Mucosa of descending colon (tissue), 3 donors: Measurements from ENCODE around the gene TCP11L1. TPM values are rescaled to one million over a fixed set of nuclear protein-coding genes. Genes with fewer than 3 reads are reported as not detected.

Experiments
- ATAC-seq: fragments of 200-7000 bp; cut with Tn5 transposase; one replicate; pipeline ENCODE4 v1.9.1; 2020; ENCODE audit warnings: mild to moderate bottlenecking, moderate library complexity
- DNase-seq, 3 donors: peaks; one replicate each; pipeline ENCODE4 v3.0.0-alpha.2; 2020
- H3K36me3 ChIP-seq: fragments of 200-600 bp; one replicate; pipeline ENCODE4 v1.8.0; 2021; ENCODE audit warnings: low read depth, mild to moderate bottlenecking
- H3K4me1 ChIP-seq: fragments of 200-600 bp; one replicate; pipeline ENCODE4 v1.8.0; 2021; ENCODE audit warnings: low read depth, mild to moderate bottlenecking
- H3K4me3 ChIP-seq: fragments of 200-600 bp; one replicate; pipeline ENCODE4 v1.8.0; 2021; ENCODE audit warnings: mild to moderate bottlenecking
- H3K9me3 ChIP-seq: fragments of 200-600 bp; one replicate; pipeline ENCODE4 v1.8.0; 2021; ENCODE audit warnings: mild to moderate bottlenecking
- intact Hi-C, 2 donors: fragments of 100-400 bp; cut with DNase I in 1 of 2; cut with micrococcal nuclease in 1 of 2; formaldehyde crosslinking; loops; one replicate each; pipeline versions ENCODE4 v1.11.0 to v1.11.1; 2022; cut with DNase I, micrococcal nuclease
- total RNA-seq, 3 donors: library from RNA; stranded (reverse); fragmentation: NEBNext Ultra II Directional in 2 of 3; extraction: Animal tissue kit (Norgen Biotek cat#: 25700) in 2 of 3; gene quantifications; one replicate each; pipeline versions ENCODE4 v1.2.1 to v1.2.4, GENCODE V29; 2021 to 2023
- TF ChIP-seq, protein P1 (sequence below): fragments of 200-600 bp; IDR thresholded peaks from one replicate; pipeline ENCODE4 v1.8.0; 2022; ENCODE audit warnings: antibody characterized with exemption, mild to moderate bottlenecking
- donor health status: DM: no; HTN: no; CAD: no; lungs with moderate emphysema.
- donor health status: DM: no; HTN: no; CAD: no.
- donor health status: DM: no; HTN: yes; CAD: no.

The TCP11L1 gene
- total RNA-seq, 3 donors from 2014 or later = 24.8 to 51.6 (median 31.3) TPM

DNA sequence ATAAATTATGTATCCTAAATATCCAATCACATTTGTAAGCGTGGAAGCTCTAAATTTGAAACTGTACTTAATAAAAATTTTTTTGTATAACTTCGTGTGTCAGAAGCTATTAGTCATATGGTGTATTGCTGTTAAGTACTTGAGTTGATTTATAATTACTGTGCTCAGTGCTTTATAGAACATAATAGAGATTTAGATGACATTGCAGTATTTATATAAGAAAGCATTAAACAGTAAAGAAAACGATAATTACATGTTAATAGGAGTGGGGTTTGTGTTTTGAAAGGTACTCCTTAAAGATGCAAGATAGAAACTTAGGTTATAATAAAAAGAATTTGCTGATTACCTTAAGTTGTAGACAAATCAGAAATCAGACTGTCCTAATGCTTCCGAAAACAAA, 5.9 kb upstream of the TCP11L1 start:
- H3K9me3 ChIP-seq = no peaks in the 10 kb centered on the region
- DNase-seq (no peak), ATAC-seq (no peak)
- H3K4me1 ChIP-seq = peaks cover 5% of the 10 kb centered on the region
- H3K36me3 ChIP-seq = no peaks in the 10 kb centered on the region
- no peak overlapping the region for H3K4me3 ChIP-seq
- intact Hi-C loops = no loop called here
- TF ChIP-seq, protein P1, sequence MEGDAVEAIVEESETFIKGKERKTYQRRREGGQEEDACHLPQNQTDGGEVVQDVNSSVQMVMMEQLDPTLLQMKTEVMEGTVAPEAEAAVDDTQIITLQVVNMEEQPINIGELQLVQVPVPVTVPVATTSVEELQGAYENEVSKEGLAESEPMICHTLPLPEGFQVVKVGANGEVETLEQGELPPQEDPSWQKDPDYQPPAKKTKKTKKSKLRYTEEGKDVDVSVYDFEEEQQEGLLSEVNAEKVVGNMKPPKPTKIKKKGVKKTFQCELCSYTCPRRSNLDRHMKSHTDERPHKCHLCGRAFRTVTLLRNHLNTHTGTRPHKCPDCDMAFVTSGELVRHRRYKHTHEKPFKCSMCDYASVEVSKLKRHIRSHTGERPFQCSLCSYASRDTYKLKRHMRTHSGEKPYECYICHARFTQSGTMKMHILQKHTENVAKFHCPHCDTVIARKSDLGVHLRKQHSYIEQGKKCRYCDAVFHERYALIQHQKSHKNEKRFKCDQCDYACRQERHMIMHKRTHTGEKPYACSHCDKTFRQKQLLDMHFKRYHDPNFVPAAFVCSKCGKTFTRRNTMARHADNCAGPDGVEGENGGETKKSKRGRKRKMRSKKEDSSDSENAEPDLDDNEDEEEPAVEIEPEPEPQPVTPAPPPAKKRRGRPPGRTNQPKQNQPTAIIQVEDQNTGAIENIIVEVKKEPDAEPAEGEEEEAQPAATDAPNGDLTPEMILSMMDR = no peak

DNA sequence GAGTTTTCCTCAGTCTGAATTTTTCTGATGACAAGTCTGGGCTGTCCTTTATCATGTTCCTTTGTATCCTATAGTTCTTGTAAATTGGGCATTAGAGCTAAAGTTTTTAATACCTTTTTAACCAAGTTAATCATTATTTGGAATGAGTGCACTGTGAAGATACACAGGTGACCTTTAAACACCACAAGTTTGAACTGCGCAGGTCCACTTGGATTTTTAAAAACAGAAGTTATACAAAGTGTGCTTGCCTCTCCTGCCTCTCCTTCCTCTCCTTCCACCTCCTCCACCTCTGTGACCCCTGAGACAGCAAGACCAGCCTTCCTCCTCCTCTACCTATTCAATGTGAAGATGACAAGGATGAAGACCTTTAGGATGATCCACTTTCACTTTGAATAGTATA, 4.4 kb upstream of the TCP11L1 start:
- DNase-seq (no peak), ATAC-seq (no peak)
- TF ChIP-seq, protein P1 = no peak
- intact Hi-C loops = no loop called here
- Histone ChIP-seq H3K36me3 (no peaks in the 10 kb centered on the region), H3K4me1 (peaks cover 5% of the 10 kb centered on the region), H3K9me3 (no peaks in the 10 kb centered on the region), H3K4me3 (no peak overlapping the region)

DNA sequence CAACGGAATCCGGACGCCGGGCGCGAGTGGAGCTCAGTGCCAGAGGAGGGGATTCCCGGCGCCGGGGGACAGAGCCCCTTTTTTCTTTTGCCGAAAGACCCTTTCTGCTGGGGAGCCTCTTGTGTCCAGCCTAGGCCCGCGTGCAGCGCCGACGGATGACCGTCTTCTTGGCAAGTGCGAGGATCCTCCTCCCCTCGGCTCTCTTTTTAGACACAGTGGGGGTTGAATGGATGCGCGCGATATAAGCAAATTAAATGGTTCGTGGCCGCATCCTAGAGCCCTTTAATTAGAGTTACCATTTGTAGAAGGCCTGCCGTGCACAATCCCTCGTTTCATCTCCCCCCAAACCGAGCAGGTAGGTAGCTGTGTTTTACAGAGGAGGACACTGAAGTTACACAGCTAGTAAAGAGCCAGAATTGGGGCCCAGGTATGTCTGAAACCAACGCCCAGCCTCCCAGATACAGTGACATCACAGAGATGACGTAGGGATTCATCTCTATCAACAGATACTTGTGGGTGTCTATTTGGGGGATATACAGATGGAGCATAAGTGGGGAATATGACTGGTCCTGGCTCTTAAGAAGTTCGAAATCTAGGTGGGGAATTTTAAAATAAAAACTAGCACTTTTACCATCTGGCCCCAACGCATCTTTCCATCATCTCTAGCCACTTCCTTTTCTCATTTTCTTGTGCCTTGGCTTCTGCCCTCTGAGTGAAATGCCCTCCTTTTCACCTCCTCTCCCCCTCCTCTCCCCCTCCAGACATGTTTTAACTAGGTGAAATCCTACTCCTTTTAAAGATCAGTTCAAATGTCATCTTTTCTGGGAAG, 875 bp downstream of the TCP11L1 start:
- intact Hi-C loops = no loop called here
- Histone ChIP-seq H3K4me1 (peaks cover under 1% of the 10 kb centered on the region), H3K9me3 (no peaks in the 10 kb centered on the region), H3K4me3 (peak overlapping the region; percentile 90), H3K36me3 (no peaks in the 10 kb centered on the region)
- TF ChIP-seq, protein P1 = no peak
- DNase-seq (no peak), ATAC-seq (peak; percentile 11)

DNA sequence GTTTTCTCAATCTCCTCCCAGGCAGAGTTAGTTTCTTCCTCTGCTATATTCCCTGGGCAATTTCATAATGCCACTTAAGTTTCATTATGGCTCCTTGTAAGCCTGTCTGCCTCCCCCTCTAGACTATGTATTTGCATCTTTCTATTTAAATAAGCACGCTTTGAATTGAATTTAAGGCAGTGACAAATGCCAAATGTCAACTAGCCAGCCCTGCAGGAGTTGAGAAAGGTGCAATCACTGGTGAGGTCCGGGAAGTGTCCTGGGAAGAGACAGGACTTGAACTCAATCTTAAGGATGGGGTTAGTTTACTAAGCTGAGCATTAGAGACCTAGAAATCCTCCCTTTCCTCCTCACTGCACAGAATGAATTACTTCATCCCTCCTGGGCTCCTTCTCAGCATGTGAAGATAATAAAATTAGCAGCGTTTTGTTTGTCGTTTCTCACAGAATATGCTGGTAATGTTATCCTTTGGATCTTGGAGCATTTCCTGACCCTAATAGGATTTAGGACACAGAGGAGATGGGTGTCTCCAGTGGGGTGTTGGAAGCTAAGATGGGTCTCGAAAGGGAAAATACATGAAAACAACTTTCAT, 1.6 kb downstream of the TCP11L1 start:
- H3K9me3 ChIP-seq = no peaks in the 10 kb centered on the region
- intact Hi-C loops = no loop called here
- DNase-seq = no peak
- no peaks in the 10 kb centered on the region for H3K36me3 ChIP-seq
- no peak overlapping the region for H3K4me3 ChIP-seq
- TF ChIP-seq, protein P1 = no peak
- peaks cover 3% of the 10 kb centered on the region for H3K4me1 ChIP-seq
- no peak for ATAC-seq

DNA sequence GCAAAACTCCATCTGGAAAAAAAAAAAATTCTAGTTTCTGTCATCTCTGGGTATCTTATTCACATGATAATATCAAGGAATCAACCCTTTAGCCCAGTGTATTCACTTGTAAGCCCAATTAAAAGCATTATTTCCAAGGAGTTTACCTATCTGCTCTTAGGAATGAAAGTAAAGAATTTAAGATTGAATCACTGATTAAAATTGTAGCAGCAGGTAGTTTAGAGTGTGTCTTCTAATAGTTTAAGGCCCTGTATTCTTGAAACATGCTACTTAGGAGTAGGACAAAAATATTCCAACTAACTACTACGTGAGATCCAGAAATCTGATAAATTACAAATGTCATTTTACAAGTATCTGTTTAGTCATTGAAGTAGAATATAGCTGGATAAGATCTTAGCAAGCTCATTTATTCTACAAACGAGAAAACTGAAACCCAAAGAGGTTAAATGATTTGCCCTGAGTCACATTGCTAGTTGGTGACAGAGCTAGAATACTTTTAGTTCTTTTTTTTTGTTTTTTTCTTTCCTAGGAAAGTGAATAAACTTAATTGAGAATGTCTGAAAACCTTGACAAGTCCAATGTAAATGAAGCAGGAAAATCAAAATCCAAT, 4.0 kb downstream of the TCP11L1 start:
- TF ChIP-seq, protein P1 = no peak
- ATAC-seq = no peak
- H3K9me3 ChIP-seq = no peaks in the 10 kb centered on the region
- DNase-seq = no peak
- intact Hi-C loops = no loop called here
- H3K36me3 ChIP-seq = no peaks in the 10 kb centered on the region
- H3K4me1 ChIP-seq = peaks cover 9% of the 10 kb centered on the region
- H3K4me3 ChIP-seq = no peak overlapping the region
